Cardiac fibroblast (primary cell): ENCODE results near the gene PPARD.
A peak's percentile ranks its signal among the peaks of the same experiment; 100 is the strongest.

Source experiments
- DNase-seq, 2 donors: peaks; one replicate each; pipeline versions ENCODE4 v3.0.0 to v3.0.0-alpha.2; 2010; ENCODE audit warnings: low read depth in 2 of 2
- H3K4me3 ChIP-seq, 2 donors: replicated peaks in 1 of 2; 1 replicate in 1 of 2; 2 replicates in 1 of 2; pipeline ENCODE4 v1.5.1; 2011; ENCODE audit warnings: low read depth in 2 of 2, low read length in 2 of 2, mild to moderate bottlenecking in 2 of 2, moderate library complexity in 1 of 2
- TF ChIP-seq, protein P1 (sequence below): IDR thresholded peaks from one replicate; pipeline ENCODE4 v1.5.1; 2011; ENCODE audit warnings: low read depth, mild to moderate bottlenecking, low read length, inconsistent platforms

PPARD gene

DNA sequence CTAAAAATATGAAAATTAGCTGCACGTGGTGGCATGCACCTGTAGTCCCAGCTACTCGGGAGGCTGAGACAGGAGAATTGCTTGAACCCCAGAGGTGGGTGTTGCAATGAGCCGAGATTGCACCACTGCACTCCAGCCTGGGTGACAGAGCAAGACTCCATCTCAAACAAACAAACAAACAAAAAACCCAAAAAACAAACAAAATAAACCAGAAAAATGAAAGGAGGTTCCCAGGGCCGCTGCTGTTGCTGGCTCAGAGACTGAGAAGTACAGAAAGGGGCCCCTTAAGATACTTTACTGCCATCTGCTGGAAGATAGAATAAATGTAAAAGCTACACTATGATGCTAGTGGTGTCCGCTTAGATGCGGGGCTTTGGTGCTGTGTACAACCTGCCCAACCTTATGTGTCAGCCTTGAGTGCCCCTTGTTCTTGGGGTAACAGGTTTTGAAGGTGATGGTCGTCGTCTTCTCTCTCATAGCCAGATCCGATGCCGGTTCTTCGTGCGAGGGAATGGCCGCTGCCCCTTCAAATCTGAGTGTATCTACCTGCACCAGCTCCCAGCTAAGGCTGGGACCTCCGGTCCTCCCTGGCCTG is 107.0 kb downstream of the PPARD start:
- H3K4me3 ChIP-seq: no peak overlapping the region
- DNase-seq: peak; percentile 81 to 83
- TF ChIP-seq, protein P1, sequence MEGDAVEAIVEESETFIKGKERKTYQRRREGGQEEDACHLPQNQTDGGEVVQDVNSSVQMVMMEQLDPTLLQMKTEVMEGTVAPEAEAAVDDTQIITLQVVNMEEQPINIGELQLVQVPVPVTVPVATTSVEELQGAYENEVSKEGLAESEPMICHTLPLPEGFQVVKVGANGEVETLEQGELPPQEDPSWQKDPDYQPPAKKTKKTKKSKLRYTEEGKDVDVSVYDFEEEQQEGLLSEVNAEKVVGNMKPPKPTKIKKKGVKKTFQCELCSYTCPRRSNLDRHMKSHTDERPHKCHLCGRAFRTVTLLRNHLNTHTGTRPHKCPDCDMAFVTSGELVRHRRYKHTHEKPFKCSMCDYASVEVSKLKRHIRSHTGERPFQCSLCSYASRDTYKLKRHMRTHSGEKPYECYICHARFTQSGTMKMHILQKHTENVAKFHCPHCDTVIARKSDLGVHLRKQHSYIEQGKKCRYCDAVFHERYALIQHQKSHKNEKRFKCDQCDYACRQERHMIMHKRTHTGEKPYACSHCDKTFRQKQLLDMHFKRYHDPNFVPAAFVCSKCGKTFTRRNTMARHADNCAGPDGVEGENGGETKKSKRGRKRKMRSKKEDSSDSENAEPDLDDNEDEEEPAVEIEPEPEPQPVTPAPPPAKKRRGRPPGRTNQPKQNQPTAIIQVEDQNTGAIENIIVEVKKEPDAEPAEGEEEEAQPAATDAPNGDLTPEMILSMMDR: peak; percentile 70

DNA sequence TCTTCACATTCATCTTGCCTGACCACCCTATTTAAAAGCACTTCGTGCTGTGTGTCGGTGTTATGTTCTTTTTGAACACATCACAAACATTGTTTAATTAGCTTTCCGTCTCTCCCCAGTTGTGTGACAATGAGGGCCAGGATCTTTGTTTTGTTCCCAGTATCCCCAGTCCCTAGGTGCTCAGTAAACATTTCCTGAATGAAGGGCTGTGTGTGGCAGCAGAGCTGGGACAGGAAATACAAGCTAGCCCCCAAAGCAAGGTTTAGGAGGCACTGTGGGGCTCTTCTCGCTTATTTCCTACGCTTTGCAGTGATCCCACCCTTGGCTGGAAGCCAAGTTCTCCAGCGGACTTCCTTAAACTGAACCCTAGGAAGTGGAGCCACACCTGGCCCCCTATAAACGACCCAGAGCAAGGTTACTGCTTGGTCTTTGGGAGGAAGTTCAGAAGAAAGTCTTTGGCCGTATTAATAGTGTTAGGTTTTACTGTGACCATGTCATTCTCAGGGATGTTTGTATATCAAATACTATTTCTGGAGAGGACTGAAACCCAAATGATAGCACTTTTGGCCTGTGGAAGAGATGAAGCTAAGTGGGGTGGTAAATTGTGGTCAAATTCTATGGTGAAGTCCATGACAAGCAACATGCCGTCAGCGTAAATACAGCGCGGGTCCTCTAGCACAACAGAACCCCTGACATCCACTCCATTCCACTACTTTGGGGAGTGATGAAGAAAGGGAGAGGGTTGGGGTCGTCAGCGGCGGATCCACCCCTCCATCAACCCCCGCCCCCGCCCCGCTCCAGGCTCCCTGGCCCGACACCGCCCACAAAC is 109.2 kb downstream of the PPARD start:
- peak overlapping the region; percentile 13 to 45 for H3K4me3 ChIP-seq
- no peak for DNase-seq
- TF ChIP-seq, protein P1: no peak

DNA sequence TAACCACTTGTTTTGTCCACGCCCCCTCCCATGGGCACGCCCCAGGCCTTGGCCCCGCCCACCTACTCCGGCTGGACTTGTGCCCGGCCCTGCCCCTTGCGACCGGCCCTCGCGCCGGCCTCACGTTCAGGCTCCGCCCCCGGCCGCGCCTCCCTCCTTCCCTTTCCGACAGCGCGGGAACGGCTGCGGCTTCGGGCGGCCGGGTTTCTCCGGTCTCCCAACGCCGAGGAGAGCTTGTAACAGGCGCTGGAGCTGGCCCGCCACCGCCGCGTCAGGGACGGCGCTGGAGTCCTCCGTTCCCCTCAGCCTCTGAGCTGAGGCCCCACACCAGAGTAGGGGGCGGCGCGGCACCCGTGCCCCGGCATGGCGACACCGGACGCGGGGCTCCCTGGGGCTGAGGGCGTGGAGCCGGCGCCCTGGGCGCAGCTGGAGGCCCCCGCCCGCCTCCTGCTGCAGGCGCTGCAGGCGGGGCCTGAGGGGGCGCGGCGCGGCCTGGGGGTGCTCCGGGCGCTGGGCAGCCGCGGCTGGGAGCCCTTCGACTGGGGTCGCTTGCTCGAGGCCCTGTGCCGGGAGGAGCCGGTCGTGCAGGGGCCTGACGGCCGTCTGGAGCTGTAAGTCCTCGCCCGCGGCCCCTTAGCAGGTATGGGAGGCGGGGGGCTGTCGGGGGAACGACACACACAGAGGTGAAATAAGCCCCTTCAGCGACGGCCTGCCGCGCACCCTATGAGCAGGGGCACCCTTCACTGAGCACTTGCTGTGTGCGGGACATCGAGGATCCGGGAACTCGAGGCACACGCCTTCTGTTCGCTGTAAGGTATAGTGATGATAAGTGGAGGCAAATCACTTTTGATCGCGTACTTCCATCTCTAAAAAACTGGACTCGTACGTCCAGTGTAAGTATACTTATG is 110.1 kb downstream of the PPARD start, which contains the start of gene FANCE:
Gene FANCE, plus strand, starts transcription at position 156 of the 908 bp plus-strand sequence. Its CDS starts 208 bp downstream, at position 364.
- DNase-seq: peak; percentile 93 to 94
- H3K4me3 ChIP-seq: peak within 1 kb of the TSS; percentile 61 to 74
- TF ChIP-seq, protein P1: no peak

DNA sequence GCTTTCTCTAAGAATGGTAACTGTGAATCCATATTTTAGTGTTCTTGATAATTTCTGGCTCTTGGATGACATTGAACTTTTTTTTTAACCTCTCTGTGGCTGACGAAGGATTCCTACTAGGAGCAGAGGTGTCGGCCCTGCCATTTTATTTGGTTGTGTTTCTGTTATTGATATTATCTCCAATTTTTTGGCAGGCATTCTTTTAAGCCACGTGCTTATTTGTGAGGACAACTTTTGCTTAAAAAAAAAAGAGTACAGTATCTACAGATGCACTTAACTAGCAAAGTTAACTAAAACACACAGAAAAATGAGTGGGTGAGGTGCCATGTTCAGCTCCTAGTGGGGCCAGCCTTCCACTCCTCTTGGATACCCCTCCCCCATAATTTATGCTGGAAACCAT is 110.9 kb downstream of the PPARD start:
- no peak for DNase-seq
- peak overlapping the region in 1 of 2 donors; percentile 74 for H3K4me3 ChIP-seq
- TF ChIP-seq, protein P1: no peak

DNA sequence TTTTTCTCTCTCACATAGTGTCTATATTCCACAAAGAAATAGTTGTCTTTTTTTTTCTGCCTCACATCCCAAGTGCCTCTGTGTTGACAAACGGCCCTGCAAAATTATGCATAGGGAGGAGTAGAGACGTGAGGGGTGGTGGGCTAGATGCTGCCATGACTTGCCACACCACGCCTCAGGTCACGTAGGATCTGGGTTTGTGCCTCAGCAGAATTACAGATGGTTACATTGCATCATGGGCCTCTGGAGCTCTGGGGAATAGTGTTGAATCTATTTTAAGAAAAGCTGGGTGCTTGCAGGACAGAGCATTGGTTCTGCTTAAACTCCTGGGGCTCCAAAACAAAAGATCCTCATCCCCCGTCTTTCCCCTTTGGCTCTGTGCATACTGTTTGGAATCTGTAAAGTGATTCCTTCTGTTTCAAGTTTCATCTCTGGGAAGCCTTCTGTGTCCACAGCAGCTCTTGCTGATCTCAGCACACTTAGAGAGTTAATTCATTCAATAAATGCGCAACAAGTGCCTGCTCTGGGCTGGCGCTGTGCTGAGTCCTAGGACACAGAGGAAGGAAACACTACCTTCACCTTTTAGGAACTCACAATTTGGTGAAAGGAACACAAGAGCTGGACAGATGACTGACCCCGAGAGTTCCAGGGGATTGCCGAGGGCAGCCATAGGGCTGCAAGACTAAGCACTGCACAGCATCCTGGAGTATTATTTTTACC is 112.2 kb downstream of the PPARD start:
- DNase-seq: peak in 1 of 2 donors; percentile 51
- TF ChIP-seq, protein P1: no peak
- no peak overlapping the region for H3K4me3 ChIP-seq

DNA sequence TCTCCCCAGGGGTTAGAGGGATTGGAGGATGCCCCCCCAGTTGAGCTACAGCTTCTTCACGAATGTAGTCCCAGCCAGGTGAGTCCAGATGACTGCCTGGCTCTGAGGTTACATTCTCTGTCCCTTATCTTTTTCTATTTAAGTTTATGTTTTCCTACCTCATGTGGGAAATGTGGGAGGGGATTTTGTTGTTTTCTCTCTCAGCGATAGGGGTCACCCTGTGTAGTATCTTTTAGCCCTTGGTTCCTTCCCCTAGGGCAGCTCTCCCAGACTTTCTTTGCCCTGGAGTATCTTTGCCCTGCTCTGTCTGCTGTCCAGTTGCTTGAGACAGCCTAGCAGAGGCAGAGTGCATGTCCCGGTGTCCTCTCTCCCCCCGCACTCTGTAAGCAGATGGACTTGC is 115.5 kb downstream of the PPARD start:
- no peak for DNase-seq
- TF ChIP-seq, protein P1: no peak
- H3K4me3 ChIP-seq: no peak overlapping the region
